ENCODE data around the gene ROBO1. TPM values are rescaled to one million over a fixed set of nuclear protein-coding genes. Genes with fewer than 3 reads are reported as not detected.
A peak's percentile ranks its signal among the peaks of the same experiment; 100 is the strongest.

The ROBO1 gene
- polyA plus RNA-seq, 1 donor: 16.2 TPM

DNA sequence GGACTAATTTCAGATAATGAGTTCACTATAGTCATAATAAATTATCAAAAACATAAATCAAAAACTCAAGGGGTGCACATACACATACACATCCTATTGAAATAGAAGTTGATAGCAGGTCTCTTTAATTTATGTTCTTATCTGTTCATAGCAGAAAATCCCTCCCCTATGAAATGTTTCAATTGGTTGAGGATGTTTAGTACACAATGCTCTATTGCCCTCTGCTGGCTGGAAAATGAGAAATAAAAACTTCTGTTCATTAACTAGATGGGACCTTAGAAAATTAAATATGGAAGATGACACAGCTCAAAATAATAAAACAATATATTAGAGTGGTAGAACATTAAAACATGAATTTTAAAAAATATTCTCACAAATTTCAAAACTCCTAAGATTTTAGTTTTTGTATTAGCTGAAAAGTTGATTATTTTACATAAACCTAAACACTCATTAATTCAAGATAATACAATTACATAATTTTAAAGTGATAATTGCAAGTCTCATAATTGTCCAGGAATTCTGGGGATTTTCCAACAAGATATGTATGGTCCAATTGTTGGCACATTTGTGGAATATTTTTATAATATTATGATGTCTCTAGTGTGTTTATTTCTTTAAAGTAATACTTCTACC lies 735.0 kb downstream of the ROBO1 start:
- Histone ChIP-seq H3K9me3 (ENCODE audit: control insufficient read depth, low read depth, low read length) (no peaks in the 10 kb centered on the region), H3K4me1 (ENCODE audit: control insufficient read depth, insufficient read depth, low read length) (no peaks in the 10 kb centered on the region), H3K36me3 (ENCODE audit: control insufficient read depth, insufficient read depth, low read length) (no peaks in the 10 kb centered on the region), H3K27me3 (ENCODE audit: control insufficient read depth, insufficient read depth, low read length) (no peaks in the 10 kb centered on the region), H3K27ac (ENCODE audit: low read length) (no peak overlapping the region), H3K4me3 (ENCODE audit: low read length) (no peak overlapping the region)
- DNase-seq: peak; percentile 2 to 9

DNA sequence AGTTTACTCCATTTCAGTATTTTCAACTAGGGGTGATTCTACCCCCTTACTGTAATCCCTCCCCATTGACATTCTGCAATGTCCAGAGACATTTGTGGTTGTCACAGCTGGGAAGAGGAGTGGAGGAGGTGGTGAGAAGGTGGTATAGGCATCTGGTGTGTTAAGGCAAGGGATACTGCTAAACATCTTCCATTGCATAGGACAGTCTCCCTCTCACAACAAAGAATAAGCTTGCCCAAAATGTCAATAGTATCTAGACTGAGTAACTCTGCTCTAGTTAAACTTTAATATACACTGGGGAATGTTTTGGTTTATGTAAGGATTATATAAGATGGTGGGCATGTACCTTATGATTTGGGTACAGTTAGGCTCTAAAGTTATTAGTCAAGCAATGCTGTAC lies 737.6 kb downstream of the ROBO1 start:
- Histone ChIP-seq H3K27me3 (ENCODE audit: control insufficient read depth, insufficient read depth, low read length) (no peaks in the 10 kb centered on the region), H3K27ac (ENCODE audit: low read length) (no peak overlapping the region), H3K36me3 (ENCODE audit: control insufficient read depth, insufficient read depth, low read length) (no peaks in the 10 kb centered on the region), H3K4me1 (ENCODE audit: control insufficient read depth, insufficient read depth, low read length) (no peaks in the 10 kb centered on the region), H3K4me3 (ENCODE audit: low read length) (no peak overlapping the region), H3K9me3 (ENCODE audit: control insufficient read depth, low read depth, low read length) (no peaks in the 10 kb centered on the region)
- no peak for DNase-seq

DNA sequence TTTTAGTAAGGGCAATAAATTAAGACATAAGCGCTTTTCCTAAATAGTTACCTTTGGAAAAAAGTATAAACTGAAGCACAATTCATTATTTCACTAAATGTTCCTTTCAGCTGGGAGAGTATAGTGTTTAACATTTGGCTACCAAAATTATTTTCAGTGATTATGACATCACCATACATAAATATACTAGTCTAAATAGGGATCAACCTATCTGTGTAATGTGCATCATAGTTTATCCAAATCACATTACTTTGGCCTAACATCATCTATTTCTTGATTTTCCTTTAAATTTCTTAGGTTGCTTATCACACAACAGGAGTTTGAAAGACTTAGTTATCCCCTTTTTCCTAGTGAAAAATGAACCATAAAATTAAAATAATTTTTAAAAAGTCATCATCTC lies 738.9 kb downstream of the ROBO1 start:
- no peaks in the 10 kb centered on the region for H3K9me3 ChIP-seq (ENCODE audit: control insufficient read depth, low read depth, low read length)
- 100% methylated on average over 1 of the region's 1 CpG for WGBS (ENCODE audit: insufficient coverage, low lambda C conversion rate)
- no peak for DNase-seq
- H3K4me1 ChIP-seq (ENCODE audit: control insufficient read depth, insufficient read depth, low read length): no peaks in the 10 kb centered on the region
- no peak overlapping the region for H3K4me3 ChIP-seq (ENCODE audit: low read length)
- no peaks in the 10 kb centered on the region for H3K27me3 ChIP-seq (ENCODE audit: control insufficient read depth, insufficient read depth, low read length)
- no peaks in the 10 kb centered on the region for H3K36me3 ChIP-seq (ENCODE audit: control insufficient read depth, insufficient read depth, low read length)
- H3K27ac ChIP-seq (ENCODE audit: low read length): no peak overlapping the region

DNA sequence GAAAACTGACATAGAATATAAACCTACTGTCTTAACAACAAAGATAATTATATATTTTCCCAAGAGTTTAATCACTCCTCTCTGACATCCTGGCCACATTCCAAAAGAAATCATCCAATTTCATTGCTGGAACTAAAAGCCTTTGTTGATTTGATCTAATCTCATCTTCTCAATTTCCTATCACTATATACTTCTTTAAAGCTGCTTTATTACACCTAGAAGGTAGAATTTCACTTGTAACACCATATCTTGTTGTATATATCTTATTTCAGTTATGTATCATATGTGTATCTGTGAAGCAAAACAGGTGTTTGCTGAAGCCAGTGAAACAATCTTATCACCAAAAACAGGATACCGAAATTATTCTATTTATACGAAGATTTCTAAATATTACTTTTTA lies 740.2 kb downstream of the ROBO1 start:
- Histone ChIP-seq H3K27me3 (ENCODE audit: control insufficient read depth, insufficient read depth, low read length) (no peaks in the 10 kb centered on the region), H3K9me3 (ENCODE audit: control insufficient read depth, low read depth, low read length) (no peaks in the 10 kb centered on the region), H3K27ac (ENCODE audit: low read length) (no peak overlapping the region), H3K36me3 (ENCODE audit: control insufficient read depth, insufficient read depth, low read length) (no peaks in the 10 kb centered on the region), H3K4me3 (ENCODE audit: low read length) (no peak overlapping the region), H3K4me1 (ENCODE audit: control insufficient read depth, insufficient read depth, low read length) (no peaks in the 10 kb centered on the region)
- DNase-seq: no peak
- WGBS (ENCODE audit: insufficient coverage, low lambda C conversion rate): 63% methylated on average over 2 of the region's 2 CpGs

DNA sequence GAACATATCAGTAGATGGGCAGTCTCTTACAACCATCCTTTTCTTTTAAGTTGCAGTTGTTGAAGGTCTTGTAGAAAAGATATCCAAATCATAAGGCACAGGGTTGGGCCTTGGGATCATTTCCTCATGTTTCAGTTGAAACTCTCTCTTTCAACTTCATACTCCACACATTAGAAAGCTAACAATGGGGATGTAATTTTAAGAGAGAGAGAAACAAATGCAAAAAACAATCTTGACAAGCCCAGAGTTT lies 747.9 kb downstream of the ROBO1 start:
- no peaks in the 10 kb centered on the region for H3K9me3 ChIP-seq (ENCODE audit: control insufficient read depth, low read depth, low read length)
- peaks cover 35% of the 10 kb centered on the region for H3K27me3 ChIP-seq (ENCODE audit: control insufficient read depth, insufficient read depth, low read length)
- H3K36me3 ChIP-seq (ENCODE audit: control insufficient read depth, insufficient read depth, low read length): no peaks in the 10 kb centered on the region
- no peak overlapping the region for H3K4me3 ChIP-seq (ENCODE audit: low read length)
- H3K4me1 ChIP-seq (ENCODE audit: control insufficient read depth, insufficient read depth, low read length): no peaks in the 10 kb centered on the region
- DNase-seq: no peak
- no peak overlapping the region for H3K27ac ChIP-seq (ENCODE audit: low read length)

DNA sequence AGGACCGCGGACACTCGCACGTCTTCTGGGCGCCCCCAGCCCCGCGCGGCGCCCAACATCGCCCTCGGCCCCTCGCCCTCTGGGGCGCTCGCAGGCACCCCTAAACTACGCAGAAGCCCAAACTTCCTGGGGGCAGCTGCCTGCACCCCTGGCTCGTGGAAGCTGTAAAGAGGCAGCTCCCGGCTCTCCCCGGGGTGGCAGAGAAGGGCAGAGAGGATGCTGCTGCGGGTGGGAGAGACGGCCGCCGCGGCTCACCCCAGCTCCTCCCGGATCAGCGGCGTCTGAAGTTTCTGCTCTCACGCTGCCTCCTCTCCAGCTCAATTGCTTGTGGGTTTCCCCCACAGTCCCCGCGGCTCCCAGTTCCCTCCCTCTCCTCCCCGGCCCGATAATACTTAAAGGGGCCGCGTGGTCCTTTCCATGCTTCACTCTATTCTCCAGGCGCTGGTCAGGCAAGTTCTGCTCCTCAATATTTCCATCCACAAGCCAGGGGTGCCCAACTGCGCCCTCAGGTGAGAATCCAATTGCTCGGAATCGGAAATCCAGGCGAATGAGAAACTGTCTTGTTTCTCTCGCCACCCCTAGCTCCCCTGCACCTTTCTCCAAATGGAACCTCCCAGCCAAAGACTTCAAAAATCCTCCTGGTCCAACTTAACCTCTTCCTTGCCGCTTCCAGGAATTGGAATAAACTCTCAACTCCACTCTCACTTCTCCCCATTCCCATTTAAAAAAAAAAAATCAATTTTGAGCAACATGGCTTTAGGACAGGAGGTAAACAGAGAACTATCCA lies 748.5 kb downstream of the ROBO1 start:
- Histone ChIP-seq H3K36me3 (ENCODE audit: control insufficient read depth, insufficient read depth, low read length) (no peaks in the 10 kb centered on the region), H3K27me3 (ENCODE audit: control insufficient read depth, insufficient read depth, low read length) (peaks cover 35% of the 10 kb centered on the region), H3K27ac (ENCODE audit: low read length) (peak overlapping the region; percentile 80), H3K9me3 (ENCODE audit: control insufficient read depth, low read depth, low read length) (no peaks in the 10 kb centered on the region), H3K4me1 (ENCODE audit: control insufficient read depth, insufficient read depth, low read length) (no peaks in the 10 kb centered on the region), H3K4me3 (ENCODE audit: low read length) (peak overlapping the region; percentile 62)
- DNase-seq: peak; percentile 47 to 70
- no CpG with 5 or more reads among the region's 40 CpGs for WGBS (ENCODE audit: insufficient coverage, low lambda C conversion rate)

DNA sequence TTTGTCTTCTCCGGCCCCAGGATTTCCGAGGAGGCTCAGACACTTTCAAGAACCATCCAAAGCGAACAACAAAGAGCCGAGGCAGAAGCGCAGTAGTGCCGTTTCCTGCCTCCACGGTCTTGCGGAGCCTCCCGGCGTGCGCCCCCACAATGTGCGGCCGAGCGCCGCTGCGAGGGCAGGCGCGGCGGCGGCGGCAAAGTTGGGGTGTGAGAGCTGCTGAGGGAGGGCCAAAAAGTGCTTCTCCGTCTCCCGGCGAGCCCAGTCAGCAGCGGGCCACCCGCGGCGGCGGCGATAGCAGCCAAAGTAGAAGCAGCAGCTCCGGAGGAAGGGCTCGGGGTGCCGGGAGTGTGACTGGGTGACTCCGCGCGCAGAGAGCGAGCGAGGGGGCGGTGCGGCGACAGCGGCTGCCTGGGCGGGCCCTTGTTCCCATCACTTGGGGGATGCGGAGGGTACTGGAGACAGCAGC lies 749.1 kb downstream of the ROBO1 start:
- no peaks in the 10 kb centered on the region for H3K36me3 ChIP-seq (ENCODE audit: control insufficient read depth, insufficient read depth, low read length)
- peak overlapping the region; percentile 62 for H3K4me3 ChIP-seq (ENCODE audit: low read length)
- no peaks in the 10 kb centered on the region for H3K9me3 ChIP-seq (ENCODE audit: control insufficient read depth, low read depth, low read length)
- H3K27me3 ChIP-seq (ENCODE audit: control insufficient read depth, insufficient read depth, low read length): peaks cover 35% of the 10 kb centered on the region
- H3K27ac ChIP-seq (ENCODE audit: low read length): peak overlapping the region; percentile 80
- DNase-seq: peak; percentile 13 to 55
- no CpG with 5 or more reads among the region's 44 CpGs for WGBS (ENCODE audit: insufficient coverage, low lambda C conversion rate)
- no peaks in the 10 kb centered on the region for H3K4me1 ChIP-seq (ENCODE audit: control insufficient read depth, insufficient read depth, low read length)

DNA sequence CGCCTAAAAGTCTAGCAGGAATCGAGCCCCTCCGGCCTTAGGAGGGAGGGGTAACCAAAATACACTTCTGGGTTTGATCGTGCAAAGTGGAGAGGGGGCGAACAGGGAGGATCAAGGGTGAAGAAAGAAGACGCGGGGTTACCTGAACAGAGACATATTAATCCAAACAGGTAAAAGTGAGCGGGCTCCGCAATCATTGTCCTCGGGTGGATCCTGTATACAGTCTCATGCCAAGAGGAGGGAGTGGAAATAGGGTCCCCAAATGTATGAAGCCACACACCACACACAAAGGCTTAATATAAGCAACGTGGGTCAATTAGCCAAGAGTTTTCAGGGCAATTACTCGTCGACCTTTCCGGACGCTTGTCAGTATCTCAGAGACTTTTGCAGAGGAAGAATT lies 749.5 kb downstream of the ROBO1 start:
- peak overlapping the region; percentile 80 for H3K27ac ChIP-seq (ENCODE audit: low read length)
- H3K9me3 ChIP-seq (ENCODE audit: control insufficient read depth, low read depth, low read length): no peaks in the 10 kb centered on the region
- H3K27me3 ChIP-seq (ENCODE audit: control insufficient read depth, insufficient read depth, low read length): peaks cover 35% of the 10 kb centered on the region
- H3K4me3 ChIP-seq (ENCODE audit: low read length): peak overlapping the region; percentile 62
- DNase-seq: no peak
- H3K36me3 ChIP-seq (ENCODE audit: control insufficient read depth, insufficient read depth, low read length): no peaks in the 10 kb centered on the region
- H3K4me1 ChIP-seq (ENCODE audit: control insufficient read depth, insufficient read depth, low read length): no peaks in the 10 kb centered on the region
- WGBS (ENCODE audit: insufficient coverage, low lambda C conversion rate): 0% methylated on average over 3 of the region's 15 CpGs

DNA sequence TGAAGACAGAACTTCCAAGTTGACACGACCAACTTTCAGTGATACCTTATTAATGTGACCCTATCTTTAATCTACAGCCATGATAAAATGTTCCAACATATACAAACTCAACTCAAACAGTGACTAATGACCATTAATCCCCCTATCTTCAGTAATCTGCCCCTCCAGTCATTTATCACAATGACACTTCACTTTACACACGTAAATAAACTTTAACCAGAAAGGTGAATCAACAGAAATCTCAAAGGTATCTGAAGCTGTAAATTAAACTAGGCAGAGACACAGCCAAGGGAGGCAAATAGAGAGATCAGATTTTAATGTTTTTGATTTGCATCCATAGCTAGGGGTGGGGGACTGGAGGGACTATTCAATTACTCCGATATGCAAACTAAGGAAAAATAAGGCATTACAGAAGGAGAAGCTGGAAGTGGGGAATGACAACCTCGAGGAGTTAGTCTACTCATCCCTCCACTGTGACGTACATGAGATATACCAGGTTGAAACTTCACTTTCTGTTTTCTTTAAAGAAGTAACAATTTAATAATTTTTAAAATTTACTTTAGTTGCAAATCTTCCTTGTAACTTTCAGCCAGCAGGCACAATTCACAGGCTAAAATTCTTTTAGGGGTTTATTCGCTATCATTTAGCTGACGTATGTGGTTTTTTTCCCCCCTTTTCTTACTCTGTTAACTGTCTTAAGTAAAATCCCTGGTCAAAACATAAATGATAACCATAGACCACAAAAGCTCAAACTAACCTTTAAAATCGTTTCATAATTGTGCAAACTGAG lies 751.0 kb downstream of the ROBO1 start:
- Histone ChIP-seq H3K36me3 (ENCODE audit: control insufficient read depth, insufficient read depth, low read length) (no peaks in the 10 kb centered on the region), H3K27me3 (ENCODE audit: control insufficient read depth, insufficient read depth, low read length) (peaks cover 35% of the 10 kb centered on the region), H3K9me3 (ENCODE audit: control insufficient read depth, low read depth, low read length) (no peaks in the 10 kb centered on the region), H3K4me1 (ENCODE audit: control insufficient read depth, insufficient read depth, low read length) (no peaks in the 10 kb centered on the region), H3K27ac (ENCODE audit: low read length) (no peak overlapping the region), H3K4me3 (ENCODE audit: low read length) (peak overlapping the region; percentile 62)
- DNase-seq: peak in 1 of 2 donors; percentile 13
- WGBS (ENCODE audit: insufficient coverage, low lambda C conversion rate): 0% methylated on average over 3 of the region's 8 CpGs

DNA sequence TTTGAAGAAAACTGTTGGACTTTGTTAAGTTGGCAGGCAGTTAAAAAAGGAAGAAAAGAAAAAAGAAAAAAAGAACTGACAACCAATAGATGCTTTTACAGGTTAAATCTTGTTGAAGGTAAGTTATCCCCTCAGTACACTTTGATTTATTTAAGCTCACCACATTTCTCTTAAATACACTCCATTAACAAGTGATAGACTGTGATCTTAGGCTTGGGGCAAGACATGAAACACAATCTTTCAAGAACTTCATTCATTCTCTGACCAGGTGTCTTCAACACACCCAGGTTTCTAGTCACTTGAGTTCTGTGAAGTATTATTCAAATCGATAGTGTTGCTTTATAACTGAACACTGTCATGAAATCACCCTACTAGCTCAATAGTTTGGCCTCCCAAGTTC lies 751.9 kb downstream of the ROBO1 start:
- no CpG with 5 or more reads among the region's 1 CpG for WGBS (ENCODE audit: insufficient coverage, low lambda C conversion rate)
- no peak for DNase-seq
- Histone ChIP-seq H3K9me3 (ENCODE audit: control insufficient read depth, low read depth, low read length) (no peaks in the 10 kb centered on the region), H3K36me3 (ENCODE audit: control insufficient read depth, insufficient read depth, low read length) (no peaks in the 10 kb centered on the region), H3K27me3 (ENCODE audit: control insufficient read depth, insufficient read depth, low read length) (peaks cover 35% of the 10 kb centered on the region), H3K4me1 (ENCODE audit: control insufficient read depth, insufficient read depth, low read length) (no peaks in the 10 kb centered on the region), H3K4me3 (ENCODE audit: low read length) (no peak overlapping the region), H3K27ac (ENCODE audit: low read length) (no peak overlapping the region)
